DND-41 (cell line): ENCODE measurements around the gene RNF41.
A peak's percentile ranks its signal among the peaks of the same experiment; 100 is the strongest.

ENCODE experiments used
- ATAC-seq: fragments of 200-7000 bp; cut with Tn5 transposase; 3 replicates; pipeline ENCODE4 v1.9.1; 2021; ENCODE audit warnings: low read depth; ENCODE audit not compliant: insufficient read depth
- DNase-seq: peaks from one replicate; pipeline ENCODE4 v3.0.0-alpha.2; 2020
- H2AFZ ChIP-seq: 2 replicates; pipeline ENCODE4 v1.6.0; 2012; ENCODE audit warnings: low read depth, low read length
- H3K27ac ChIP-seq: 2 replicates; pipeline ENCODE4 v1.5.1; 2012; ENCODE audit warnings: low read length, inconsistent platforms
- H3K27me3 ChIP-seq: fragments of 200-600 bp; sonication (generic); 2 replicates; pipeline ENCODE4 v1.6.0; 2012; ENCODE audit warnings: low read length, mild to moderate bottlenecking, inconsistent platforms; ENCODE audit not compliant: insufficient read depth, poor library complexity
- H3K36me3 ChIP-seq: 2 replicates; pipeline ENCODE4 v1.5.1; 2012; ENCODE audit warnings: low read length, inconsistent platforms; ENCODE audit not compliant: insufficient read depth
- H3K4me1 ChIP-seq: 2 replicates; pipeline ENCODE4 v1.5.1; 2012; ENCODE audit warnings: mild to moderate bottlenecking, low read length; ENCODE audit not compliant: insufficient read depth
- H3K4me2 ChIP-seq: 2 replicates; pipeline ENCODE4 v1.6.0; 2012; ENCODE audit warnings: mild to moderate bottlenecking, moderate library complexity, low read length, inconsistent platforms; ENCODE audit not compliant: insufficient read depth
- H3K4me3 ChIP-seq, 2 experiments: fragments of 200-600 bp in 1 of 2; shearing (Covaris generic) in 1 of 2; 2 replicates each; pipeline ENCODE4 v1.5.1; 2012 to 2016; ENCODE audit warnings: inconsistent platforms in 2 of 2, low read length in 2 of 2, mild to moderate bottlenecking in 2 of 2, low read depth in 1 of 2, moderate library complexity in 1 of 2
- H3K79me2 ChIP-seq: 2 replicates; pipeline ENCODE4 v1.6.0; 2012; ENCODE audit warnings: low read length, inconsistent platforms; ENCODE audit not compliant: insufficient read depth
- H3K9ac ChIP-seq: 2 replicates; pipeline ENCODE4 v1.6.0; 2012; ENCODE audit warnings: low read depth, mild to moderate bottlenecking, inconsistent platforms, low read length, moderate library complexity
- H3K9me3 ChIP-seq: 2 replicates; pipeline ENCODE4 v1.5.1; 2012; ENCODE audit warnings: low read length, moderate library complexity, mild to moderate bottlenecking, inconsistent platforms; ENCODE audit not compliant: insufficient read depth, severe bottlenecking
- H4K20me1 ChIP-seq: 2 replicates; pipeline ENCODE4 v1.6.0; 2012; ENCODE audit warnings: low read length; ENCODE audit not compliant: insufficient read depth
- EZH2 ChIP-seq: IDR thresholded peaks from 3 replicates; pipeline ENCODE4 v1.6.1; 2012; ENCODE audit warnings: borderline replicate concordance, low read depth, mild to moderate bottlenecking, moderate library complexity, low read length, inconsistent platforms; ENCODE audit not compliant: severe bottlenecking
- TF ChIP-seq, protein P1 (sequence below): IDR thresholded peaks from 2 replicates; pipeline ENCODE4 v1.5.1; 2012; ENCODE audit warnings: borderline replicate concordance, low read length, moderate library complexity, mild to moderate bottlenecking; ENCODE audit not compliant: poor library complexity, severe bottlenecking; ENCODE audit errors: extremely low read depth

RNF41 gene

GRCh38 chr12:56160894-56161689, 60.6 kb downstream of the RNF41 start:
- Histone ChIP-seq H3K4me2 (peak overlapping the region; percentile 78), H2AFZ (no peak overlapping the region), H3K4me3 (peak overlapping the region in 1 of 2 experiments; percentile 69; a peak in 2 of 4 replicates), H4K20me1 (peaks cover 13% of the 10 kb centered on the region), H3K36me3 (peaks cover 67% of the 10 kb centered on the region), H3K9ac (peak overlapping the region; percentile 89; the same call in 1 of the 2 replicates), H3K27me3 (no peaks in the 10 kb centered on the region), H3K9me3 (no peaks in the 10 kb centered on the region), H3K27ac (peak overlapping the region; percentile 58), H3K79me2 (peaks cover 55% of the 10 kb centered on the region), H3K4me1 (peaks cover 48% of the 10 kb centered on the region)
- ATAC-seq (no peak), DNase-seq (no peak)
- TF ChIP-seq, protein P1, sequence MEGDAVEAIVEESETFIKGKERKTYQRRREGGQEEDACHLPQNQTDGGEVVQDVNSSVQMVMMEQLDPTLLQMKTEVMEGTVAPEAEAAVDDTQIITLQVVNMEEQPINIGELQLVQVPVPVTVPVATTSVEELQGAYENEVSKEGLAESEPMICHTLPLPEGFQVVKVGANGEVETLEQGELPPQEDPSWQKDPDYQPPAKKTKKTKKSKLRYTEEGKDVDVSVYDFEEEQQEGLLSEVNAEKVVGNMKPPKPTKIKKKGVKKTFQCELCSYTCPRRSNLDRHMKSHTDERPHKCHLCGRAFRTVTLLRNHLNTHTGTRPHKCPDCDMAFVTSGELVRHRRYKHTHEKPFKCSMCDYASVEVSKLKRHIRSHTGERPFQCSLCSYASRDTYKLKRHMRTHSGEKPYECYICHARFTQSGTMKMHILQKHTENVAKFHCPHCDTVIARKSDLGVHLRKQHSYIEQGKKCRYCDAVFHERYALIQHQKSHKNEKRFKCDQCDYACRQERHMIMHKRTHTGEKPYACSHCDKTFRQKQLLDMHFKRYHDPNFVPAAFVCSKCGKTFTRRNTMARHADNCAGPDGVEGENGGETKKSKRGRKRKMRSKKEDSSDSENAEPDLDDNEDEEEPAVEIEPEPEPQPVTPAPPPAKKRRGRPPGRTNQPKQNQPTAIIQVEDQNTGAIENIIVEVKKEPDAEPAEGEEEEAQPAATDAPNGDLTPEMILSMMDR: no peak
- TF ChIP-seq EZH2: no peak

- Histone ChIP-seq H3K79me2 (peaks cover 58% of the 10 kb centered on the region), H3K36me3 (peaks cover 67% of the 10 kb centered on the region), H3K9me3 (no peaks in the 10 kb centered on the region), H3K4me2 (peak overlapping the region; percentile 78), H3K4me3 (peak overlapping the region in 1 of 2 experiments; percentile 69; a peak in 2 of 4 replicates), H3K9ac (peak overlapping the region; percentile 89), H3K27ac (peak overlapping the region; percentile 89), H3K4me1 (peaks cover 53% of the 10 kb centered on the region), H3K27me3 (no peaks in the 10 kb centered on the region), H2AFZ (no peak overlapping the region), H4K20me1 (peaks cover 13% of the 10 kb centered on the region)
- ATAC-seq (no peak; the same call in 2 of the 3 replicates), DNase-seq (peak; percentile 49)
- TF ChIP-seq EZH2: no peak
- TF ChIP-seq, protein P1: peak; percentile 1
Observed at GRCh38 chr12:56160193-56160763, 61.4 kb downstream of the RNF41 start.

- TF ChIP-seq, protein P1: no peak
- no peak for TF ChIP-seq EZH2
- peaks cover 60% of the 10 kb centered on the region for H3K79me2 ChIP-seq
- peak overlapping the region; percentile 89 for H3K9ac ChIP-seq
- peak overlapping the region; percentile 67 to 69; a peak in 3 of 4 replicates for H3K4me3 ChIP-seq
- H3K27ac ChIP-seq: peak overlapping the region; percentile 89
- peak overlapping the region; percentile 78 for H3K4me2 ChIP-seq
- no peaks in the 10 kb centered on the region for H3K9me3 ChIP-seq
- peaks cover 58% of the 10 kb centered on the region for H3K4me1 ChIP-seq
- H3K27me3 ChIP-seq: no peaks in the 10 kb centered on the region
- no peak for DNase-seq
- no peak for ATAC-seq
- no peak overlapping the region for H2AFZ ChIP-seq
- peaks cover 13% of the 10 kb centered on the region for H4K20me1 ChIP-seq
- peaks cover 67% of the 10 kb centered on the region for H3K36me3 ChIP-seq
Observed at GRCh38 chr12:56159482-56160192, 62.1 kb downstream of the RNF41 start.
